Stimulated activated CD4-positive, alpha-beta T cell treated with anti-CD3 and anti-CD28 coated beads, Interleukin-4, amount 100 ng/mL, for 48 hours (primary cell): ENCODE results near the gene GDPGP1.
"Not testable (repeated sequence)": the region's sequence is repeated elsewhere in the genome, so short reads cannot be mapped to it uniquely, and the experiment has no call there.

ENCODE experiments used
- DNase-seq, 2 donors: peaks; one replicate each; pipeline ENCODE4 v3.0.0-alpha.2; 2020; ENCODE audit warnings: low read depth in 2 of 2

GDPGP1 gene

GRCh38 chr15:90261811-90262210 lies 27.8 kb downstream of the GDPGP1 start:
- DNase-seq = no peak

- no peak for DNase-seq
Measured at GRCh38 chr15:90262426-90262825, 28.4 kb downstream of the GDPGP1 start.

- DNase-seq = peak in 1 of 2 donors; percentile 19
Measured at GRCh38 chr15:90264671-90265070, 30.7 kb downstream of the GDPGP1 start.

GRCh38 chr15:90265271-90266060 lies 31.5 kb downstream of the GDPGP1 start, which contains the start of gene NGRN:
TSS of gene NGRN (plus strand) at chr15:90265672. CDS start at chr15:90265713, 41 bp downstream.
- DNase-seq = peak; percentile 86 to 90

GRCh38 chr15:90266061-90266431 lies 32.0 kb downstream of the GDPGP1 start:
- DNase-seq = peak; percentile 33 to 38

GRCh38 chr15:90266485-90266884 lies 32.5 kb downstream of the GDPGP1 start:
- peak in 1 of 2 donors; percentile 19 for DNase-seq

GRCh38 chr15:90268415-90268814 lies 34.4 kb downstream of the GDPGP1 start:
- no peak for DNase-seq

- no peak for DNase-seq
Measured at GRCh38 chr15:90270502-90271150, 36.6 kb downstream of the GDPGP1 start.

GRCh38 chr15:90271459-90272166 lies 37.6 kb downstream of the GDPGP1 start:
- no peak for DNase-seq

- DNase-seq = not testable (repeated sequence)
Measured at GRCh38 chr15:90278467-90278866, 44.5 kb downstream of the GDPGP1 start.

- DNase-seq = not testable (repeated sequence)
Measured at GRCh38 chr15:90280743-90281142, 46.7 kb downstream of the GDPGP1 start.

GRCh38 chr15:90281637-90282036 lies 47.6 kb downstream of the GDPGP1 start:
- not testable (repeated sequence) for DNase-seq

GRCh38 chr15:90286678-90287077 lies 52.7 kb downstream of the GDPGP1 start:
- DNase-seq = no peak

GRCh38 chr15:90287101-90287500 lies 53.1 kb downstream of the GDPGP1 start:
- no peak for DNase-seq

- DNase-seq = no peak
Measured at GRCh38 chr15:90287946-90288345, 53.9 kb downstream of the GDPGP1 start.

GRCh38 chr15:90291679-90292356 lies 57.8 kb downstream of the GDPGP1 start:
- DNase-seq = peak in 1 of 2 donors; percentile 22

- peak; percentile 63 to 75 for DNase-seq
Measured at GRCh38 chr15:90293040-90293810, 59.2 kb downstream of the GDPGP1 start.

- DNase-seq = no peak
Measured at GRCh38 chr15:90294159-90294558, 60.1 kb downstream of the GDPGP1 start.

- DNase-seq = no peak
Measured at GRCh38 chr15:90294601-90295269, 60.7 kb downstream of the GDPGP1 start.

GRCh38 chr15:90295270-90295648 lies 61.2 kb downstream of the GDPGP1 start:
- DNase-seq = no peak
